NCI-H1417 (cell line): ENCODE data around the gene CORO2B.
"Not testable (repeated sequence)": the region's sequence is repeated elsewhere in the genome, so short reads cannot be mapped to it uniquely, and the experiment has no call there.

Experiments used
- DNase-seq, 3 experiments: peaks; one replicate each; lab custom pipeline; 2025; lab: John Stamatoyannopoulos, UW

The CORO2B gene

DNA sequence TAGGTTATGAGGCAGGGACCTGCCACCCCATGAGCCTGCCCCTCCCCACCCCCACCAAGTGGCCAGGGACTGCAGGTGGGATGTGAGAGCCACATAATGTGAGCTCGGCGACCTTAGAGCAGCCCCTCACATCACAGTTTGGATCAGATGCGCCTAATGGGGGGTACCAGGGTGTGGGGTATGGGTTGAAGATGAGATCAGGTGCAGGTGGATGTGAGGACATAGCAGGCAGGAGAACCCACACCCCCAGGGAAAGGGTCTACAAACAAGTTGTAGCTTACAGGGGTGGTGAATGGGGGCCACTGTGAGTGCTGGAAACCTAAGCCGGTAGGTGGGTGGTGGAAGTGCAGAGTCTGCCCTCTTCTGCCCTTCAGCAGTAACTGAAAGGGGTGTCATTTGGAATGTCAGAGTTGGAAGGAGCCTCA lies 94.0 kb downstream of the CORO2B start:
- DNase-seq, result peak in 2 of 3 experiments; percentile 51 to 74

GRCh38 chr15:68674975-68675374 lies 96.2 kb downstream of the CORO2B start:
- no peak for DNase-seq

GRCh38 chr15:68676011-68676605 lies 97.3 kb downstream of the CORO2B start:
- DNase-seq, result no peak

- DNase-seq, result no peak
Observed at GRCh38 chr15:68676926-68677325, 98.1 kb downstream of the CORO2B start.

- no peak for DNase-seq
Observed at GRCh38 chr15:68677996-68678395, 99.2 kb downstream of the CORO2B start.

- peak in 1 of 3 experiments; percentile 46 for DNase-seq
Observed at GRCh38 chr15:68678746-68679145, 100.0 kb downstream of the CORO2B start.

GRCh38 chr15:68679161-68679560 lies 100.4 kb downstream of the CORO2B start:
- no peak for DNase-seq

- DNase-seq, result no peak
Observed at GRCh38 chr15:68679961-68680371, 101.2 kb downstream of the CORO2B start.

DNA sequence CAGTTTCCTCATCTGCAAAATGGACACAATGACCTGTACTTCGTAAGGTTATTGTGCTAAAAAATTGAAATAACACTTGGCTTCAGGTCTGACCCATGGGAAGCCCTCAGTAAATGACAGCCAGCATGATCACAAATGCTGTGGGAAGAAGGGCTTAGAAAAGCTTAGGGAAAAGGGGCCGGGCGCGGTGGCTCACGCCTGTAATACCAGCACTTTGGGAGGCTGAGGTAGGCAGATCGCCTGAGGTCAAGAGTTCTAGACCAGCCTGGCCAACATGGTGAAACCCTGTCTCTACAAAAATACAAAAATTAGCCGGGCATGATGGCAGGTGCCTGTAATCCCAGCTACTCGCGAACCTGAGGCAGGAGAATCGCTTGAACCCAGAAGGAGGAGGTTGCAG lies 102.0 kb downstream of the CORO2B start:
- DNase-seq, result not testable (repeated sequence)

DNA sequence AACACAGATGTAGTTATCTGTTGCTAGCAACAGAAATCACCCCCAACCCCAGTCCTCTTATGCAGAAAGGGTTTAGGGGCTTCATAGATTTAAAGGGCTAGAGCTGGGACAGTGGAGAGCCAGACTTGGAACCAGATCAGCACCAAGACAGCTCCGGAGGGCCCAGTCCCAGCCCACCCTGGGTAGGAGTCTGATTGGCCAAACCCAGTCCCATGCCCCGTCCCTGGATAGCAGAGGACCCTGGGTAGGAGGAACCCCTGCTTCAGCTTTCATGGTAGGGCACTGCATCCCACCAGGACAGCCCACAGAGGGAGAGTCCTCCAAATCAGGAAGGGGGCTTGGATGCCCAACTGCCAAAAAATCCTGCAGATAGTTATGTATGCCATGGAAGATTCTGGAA lies 103.0 kb downstream of the CORO2B start:
- no peak for DNase-seq

- no peak for DNase-seq
Observed at GRCh38 chr15:68682330-68682729, 103.5 kb downstream of the CORO2B start.

DNA sequence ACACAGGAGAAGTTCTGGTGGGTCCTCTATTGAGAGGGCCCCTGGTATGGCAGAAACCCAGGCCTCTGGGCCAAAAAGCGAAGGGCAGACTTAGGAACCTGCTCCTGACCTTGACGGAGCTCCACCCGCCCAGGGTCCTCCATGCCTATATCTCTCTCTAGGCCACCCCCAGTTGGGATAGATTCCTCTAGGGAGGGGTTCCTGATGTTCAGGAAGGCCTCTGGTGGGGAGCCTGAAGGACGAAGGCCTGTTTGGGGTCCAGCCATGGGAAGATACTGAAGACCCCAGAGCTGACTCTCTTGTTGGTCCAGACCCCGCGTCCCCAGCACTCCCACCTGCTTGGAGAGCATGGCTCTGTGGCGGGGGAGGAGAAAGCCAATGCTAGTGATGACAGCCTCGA lies 104.2 kb downstream of the CORO2B start:
- DNase-seq, result no peak

GRCh38 chr15:68683551-68683950 lies 104.8 kb downstream of the CORO2B start:
- DNase-seq, result no peak

- no peak for DNase-seq
Observed at GRCh38 chr15:68684476-68684875, 105.7 kb downstream of the CORO2B start.

DNA sequence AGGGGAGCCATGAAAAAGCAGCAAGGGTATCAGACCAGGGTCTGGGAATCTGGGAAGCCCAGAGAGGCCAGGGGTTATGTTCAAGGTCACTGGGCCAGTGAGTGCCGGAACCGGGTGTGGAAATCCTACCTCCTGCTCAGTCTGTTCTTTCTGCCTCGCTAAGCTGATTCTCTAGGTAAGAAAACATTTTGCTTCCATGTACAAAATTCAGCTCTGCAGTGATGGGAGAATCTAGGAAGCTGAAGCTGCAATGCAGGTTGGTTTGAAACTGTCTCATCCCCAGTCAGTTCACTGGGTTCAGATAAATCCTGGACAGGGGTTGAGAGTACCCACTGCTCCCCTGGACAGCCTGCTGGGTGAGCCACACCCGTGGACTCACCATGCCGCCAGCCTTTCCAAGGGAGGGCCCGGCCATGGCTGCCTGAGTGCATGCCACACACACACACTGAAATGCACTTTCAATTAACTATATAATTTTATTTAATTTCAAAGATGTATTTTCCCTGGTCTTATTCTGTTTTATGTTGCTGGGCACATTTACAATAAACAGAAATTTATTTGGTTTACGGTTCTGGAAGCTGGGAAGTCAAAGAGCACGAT lies 108.4 kb downstream of the CORO2B start:
- DNase-seq, result no peak

GRCh38 chr15:68691705-68692104 lies 112.9 kb downstream of the CORO2B start:
- DNase-seq, result peak; percentile 58 to 87 (median 86)

- peak in 1 of 3 experiments; percentile 13 for DNase-seq
Observed at GRCh38 chr15:68693071-68693470, 114.3 kb downstream of the CORO2B start.

GRCh38 chr15:68694111-68694510 lies 115.3 kb downstream of the CORO2B start:
- DNase-seq, result no peak

DNA sequence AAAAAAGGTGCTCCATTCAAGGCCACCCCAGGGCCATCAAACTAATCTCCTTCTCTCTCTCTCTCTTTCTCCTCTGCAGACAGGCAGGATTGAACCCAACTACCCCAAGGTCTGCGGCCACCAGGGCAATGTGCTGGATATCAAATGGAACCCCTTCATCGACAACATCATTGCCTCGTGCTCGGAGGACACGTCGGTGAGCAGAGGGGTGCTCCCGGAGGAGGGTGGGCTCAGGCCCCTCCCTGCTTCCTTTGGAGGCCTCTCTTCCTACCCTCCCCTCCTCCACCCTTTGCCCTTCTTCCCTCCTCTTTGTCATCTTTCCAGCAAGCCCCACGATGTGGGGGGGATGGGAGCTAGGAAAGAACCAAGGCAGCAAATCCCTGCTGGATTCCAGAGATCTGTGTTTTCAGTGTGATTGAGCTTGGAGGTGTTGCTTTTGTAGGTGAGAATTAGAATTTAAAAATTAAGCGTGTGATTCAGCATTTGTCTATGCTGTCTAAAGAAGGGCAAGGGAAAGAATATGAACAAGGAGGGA lies 116.3 kb downstream of the CORO2B start:
- no peak for DNase-seq

DNA sequence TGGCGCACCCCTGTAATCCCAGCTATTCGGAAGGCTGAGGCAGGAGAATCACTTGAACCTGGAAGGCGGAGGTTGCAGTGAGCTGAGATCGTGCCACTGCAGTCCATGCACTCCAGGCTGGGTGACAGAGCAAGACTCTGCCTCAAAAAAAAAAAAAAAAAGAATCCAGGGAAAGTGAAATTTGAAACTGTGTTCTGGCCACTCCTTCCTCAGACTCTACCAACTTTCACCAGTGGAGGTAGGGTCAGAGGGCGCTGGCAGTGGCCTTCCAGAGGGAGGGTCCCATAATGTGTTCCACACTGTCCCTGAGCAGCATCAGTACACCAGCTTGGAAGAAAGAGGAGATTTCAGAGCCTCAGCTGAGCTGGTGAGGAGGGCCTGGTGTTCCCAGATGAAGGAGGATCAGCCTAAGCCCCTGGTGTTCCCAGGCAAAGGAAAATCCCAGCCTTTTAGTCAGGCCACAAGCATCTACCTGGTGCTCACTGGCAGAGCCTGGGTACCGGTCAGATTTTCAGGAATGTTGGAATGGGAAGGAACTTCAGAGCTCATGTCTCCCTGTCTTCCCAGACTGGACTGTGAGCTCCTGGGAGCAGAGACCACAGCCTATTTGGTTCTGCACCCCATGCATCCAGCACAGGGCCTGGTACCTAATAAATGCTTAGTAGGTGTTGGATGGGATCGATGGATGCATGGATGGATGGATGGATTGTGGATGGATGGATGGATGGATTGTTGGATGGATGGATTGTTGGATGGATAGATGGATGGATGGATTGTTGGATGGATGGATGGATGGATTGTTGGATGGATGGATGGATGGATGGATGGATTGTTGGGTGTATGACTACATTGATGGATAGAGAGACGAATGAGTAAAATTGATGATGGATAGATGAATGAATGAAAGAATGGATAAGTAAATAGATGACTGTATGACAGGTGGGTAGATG lies 117.9 kb downstream of the CORO2B start:
- DNase-seq, result no peak

DNA sequence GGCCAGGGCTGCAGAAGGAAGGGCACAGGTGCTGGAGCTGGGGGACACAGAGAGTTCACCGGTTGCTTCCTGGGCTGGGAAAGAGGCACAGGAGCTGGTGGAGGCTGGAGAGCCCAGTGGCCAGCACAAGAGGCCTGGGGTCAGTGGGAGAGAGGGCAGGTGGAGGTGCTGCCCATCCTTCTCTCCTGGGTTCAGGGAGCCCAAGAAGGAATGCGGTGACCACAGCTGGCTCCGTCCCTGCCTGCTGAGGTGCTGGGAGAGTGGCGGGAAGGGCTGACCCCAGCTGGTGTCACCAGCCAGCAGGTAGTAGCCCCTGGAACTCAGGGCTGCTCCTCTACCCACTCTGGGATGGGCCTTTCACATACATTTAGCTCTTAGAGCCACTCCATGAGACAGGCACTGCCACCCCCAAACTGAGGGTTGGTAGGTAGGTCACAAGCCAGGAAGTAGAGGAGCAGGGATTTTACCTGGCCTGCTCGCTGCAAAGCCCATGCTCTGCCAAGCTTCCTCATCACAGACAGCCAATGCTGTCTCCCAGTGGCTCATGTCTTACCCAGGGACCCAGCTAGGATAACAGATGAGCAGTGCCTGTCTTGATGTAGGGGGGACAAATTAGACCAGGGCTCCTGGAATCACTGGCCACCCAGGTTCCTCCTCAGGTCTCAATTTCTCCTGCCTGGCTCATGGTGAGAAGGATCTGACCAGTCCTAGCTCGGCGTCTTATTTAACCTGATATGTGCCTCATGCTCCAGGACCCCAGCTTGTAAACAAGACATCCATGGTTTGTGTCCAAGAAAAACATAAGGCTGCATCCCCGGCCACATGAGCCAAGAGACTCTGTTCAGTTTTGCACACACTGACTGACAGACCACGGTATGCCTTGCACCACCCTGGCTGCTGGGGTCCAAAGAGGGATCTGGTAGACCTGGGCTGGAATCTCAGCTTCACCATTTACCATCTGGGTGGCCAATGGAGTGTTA lies 119.2 kb downstream of the CORO2B start:
- DNase-seq, result no peak
